Uterus (tissue), 4 donors: ENCODE data around the gene ARG1. TPM values are rescaled to one million over a fixed set of nuclear protein-coding genes. Genes with fewer than 3 reads are reported as not detected.
"Not testable (repeated sequence)": the region's sequence is repeated elsewhere in the genome, so short reads cannot be mapped to it uniquely, and the experiment has no call there.

Experiments used
- DNase-seq, 2 donors: peaks; one replicate each; pipeline ENCODE4 v3.0.0-alpha.2; 2019 to 2020
- H3K27ac ChIP-seq, 2 donors: fragments of 200-600 bp; sonication (generic); 1 replicate in 1 of 2; 2 replicates in 1 of 2; pipeline ENCODE4 v1.5.1; 2016 to 2018
- H3K27me3 ChIP-seq, 2 donors: fragments of 200-600 bp; sonication (generic); one replicate each; pipeline ENCODE4 v1.5.1; 2018 to 2019; ENCODE audit warnings: control low read depth in 1 of 2
- H3K36me3 ChIP-seq, 2 donors: fragments of 200-600 bp; sonication (generic); one replicate each; pipeline ENCODE4 v1.5.1; 2019; ENCODE audit warnings: control low read depth in 1 of 2
- H3K4me1 ChIP-seq, 2 donors: fragments of 200-600 bp; sonication (generic); one replicate each; pipeline ENCODE4 v1.5.1; 2018 to 2019; ENCODE audit warnings: control low read depth in 1 of 2
- H3K4me3 ChIP-seq, 2 donors: fragments of 200-600 bp; sonication (generic); 1 replicate in 1 of 2; 2 replicates in 1 of 2; pipeline ENCODE4 v1.5.1; 2018 to 2019; ENCODE audit warnings: mild to moderate bottlenecking in 1 of 2
- H3K9me3 ChIP-seq, 2 donors: fragments of 200-600 bp; sonication (generic); one replicate each; pipeline ENCODE4 v1.5.1; 2019; ENCODE audit warnings: control low read depth in 1 of 2
- CTCF ChIP-seq, 4 experiments: fragments of 200-600 bp in 2 of 4; fragments of 450-650 bp in 2 of 4; sonication (generic) in 2 of 4; IDR thresholded peaks; one replicate each; pipeline ENCODE4 v1.5.1; 2016 to 2019; ENCODE audit warnings: antibody characterized with exemption in 4 of 4, mild to moderate bottlenecking in 2 of 4, moderate library complexity in 1 of 4
- POLR2A ChIP-seq, 2 donors: fragments of 450-650 bp; IDR thresholded peaks; one replicate each; pipeline ENCODE4 v1.6.1; 2016; ENCODE audit warnings: antibody characterized with exemption in 2 of 2, mild to moderate bottlenecking in 1 of 2, moderate library complexity in 1 of 2
- intact Hi-C: fragments of 100-400 bp; cut with DNase I; formaldehyde crosslinking; loops from one replicate; pipeline ENCODE4 v1.15.1; 2023; ENCODE audit warnings: low total_unique reads
- total RNA-seq, 4 donors: library from RNA; depleted of rRNA in 3 of 4; stranded (reverse); fragments of >200 nt in 3 of 4; gene quantifications; one replicate each; pipeline versions ENCODE4 v1.1.0 to v1.2.4, GENCODE V29; 2014 to 2023
- donor health status: DM: yes; HTN: yes; CAD: no.

ARG1 gene
- 1 to 10 TPM in 1 of 4 donors, under 1 TPM in 1, not detected in 2; 0.58 to 1.3 TPM for total RNA-seq

GRCh38 chr6:131572686-131573415 is at the start of gene ARG1:
Gene ARG1 (plus strand): TSS chr6:131573226. CDS start chr6:131573283, 57 bp downstream.
- TF ChIP-seq POLR2A (IDR thresholded peaks at IDR 0.05), result no peak
- TF ChIP-seq CTCF (IDR thresholded peaks at IDR 0.05), result no peak
- Histone ChIP-seq H3K36me3 (no peaks in the 10 kb centered on the region), H3K27me3 (no peaks in the 10 kb centered on the region), H3K9me3 (no peaks in the 10 kb centered on the region), H3K4me3 (no peak within 1 kb of the TSS), H3K4me1 (no peaks in the 10 kb centered on the region), H3K27ac (no peak within 1 kb of the TSS)
- intact Hi-C loops, result no loop called here
- DNase-seq, result no peak

- no peak overlapping the region for H3K27ac ChIP-seq
- intact Hi-C loops, result no loop called here
- no peaks in the 10 kb centered on the region for H3K9me3 ChIP-seq
- no peak for DNase-seq
- no peaks in the 10 kb centered on the region for H3K4me1 ChIP-seq
- H3K36me3 ChIP-seq, result no peaks in the 10 kb centered on the region
- H3K27me3 ChIP-seq, result no peaks in the 10 kb centered on the region
- H3K4me3 ChIP-seq, result no peak overlapping the region
- TF ChIP-seq CTCF (IDR thresholded peaks at IDR 0.05) (no peak), POLR2A (IDR thresholded peaks at IDR 0.05) (no peak)
Observed at GRCh38 chr6:131523988-131524673, 48.9 kb upstream of the ARG1 start.

- no peaks in the 10 kb centered on the region for H3K9me3 ChIP-seq
- H3K4me3 ChIP-seq, result no peak overlapping the region
- intact Hi-C loops, result no loop called here
- no peak for DNase-seq
- H3K27ac ChIP-seq, result no peak overlapping the region
- no peaks in the 10 kb centered on the region for H3K4me1 ChIP-seq
- H3K27me3 ChIP-seq, result no peaks in the 10 kb centered on the region
- no peak for TF ChIP-seq CTCF (IDR thresholded peaks at IDR 0.05)
- no peak for TF ChIP-seq POLR2A (IDR thresholded peaks at IDR 0.05)
- H3K36me3 ChIP-seq, result no peaks in the 10 kb centered on the region
Observed at GRCh38 chr6:131524695-131525336, 48.2 kb upstream of the ARG1 start.

GRCh38 chr6:131530936-131531335 is 42.1 kb upstream of the ARG1 start:
- H3K36me3 ChIP-seq, H3K4me1 ChIP-seq, intact Hi-C loops, DNase-seq, H3K27me3 ChIP-seq, H3K9me3 ChIP-seq, H3K27ac ChIP-seq, H3K4me3 ChIP-seq: not testable (repeated sequence)

- H3K9me3 ChIP-seq, H3K36me3 ChIP-seq, intact Hi-C loops, H3K27ac ChIP-seq, H3K4me1 ChIP-seq, H3K27me3 ChIP-seq, H3K4me3 ChIP-seq, DNase-seq: not testable (repeated sequence)
Observed at GRCh38 chr6:131531681-131532080, 41.3 kb upstream of the ARG1 start.

- intact Hi-C loops, result no loop called here
- Histone ChIP-seq H3K36me3 (no peaks in the 10 kb centered on the region), H3K4me1 (no peaks in the 10 kb centered on the region), H3K27ac (no peak overlapping the region), H3K9me3 (no peaks in the 10 kb centered on the region), H3K4me3 (no peak overlapping the region), H3K27me3 (no peaks in the 10 kb centered on the region)
- TF ChIP-seq CTCF (IDR thresholded peaks at IDR 0.05), result no peak
- no peak for DNase-seq
Observed at GRCh38 chr6:131532580-131533039, 40.4 kb upstream of the ARG1 start.

GRCh38 chr6:131538615-131539014 is 34.4 kb upstream of the ARG1 start:
- H3K9me3 ChIP-seq, H3K36me3 ChIP-seq, intact Hi-C loops, H3K27me3 ChIP-seq, H3K27ac ChIP-seq, DNase-seq, H3K4me1 ChIP-seq, H3K4me3 ChIP-seq: not testable (repeated sequence)
